SK-N-SH (cell line): ENCODE data around the gene LEKR1. TPM values are rescaled to one million over a fixed set of nuclear protein-coding genes. Genes with fewer than 3 reads are reported as not detected.

Experiments
- CTCF ChIA-PET: fragments of 300-600, 350-600 bp; formaldehyde crosslinking; extraction: SDS; loops from one replicate; lab custom pipeline; 2021; lab: Yijun Ruan, JAX
- POLR2A ChIA-PET: fragments of 350-600 bp; sonication (Branson Sonifier 250); formaldehyde crosslinking; extraction: SDS; loops from one replicate; lab custom pipeline; 2020; ENCODE audit warnings: antibody characterized with exemption, inconsistent platforms; lab: Yijun Ruan, JAX
- DNase-seq: peaks from one replicate; pipeline ENCODE4 v3.0.0; 2012
- H2AFZ ChIP-seq: fragments of 200-600 bp; sonication (generic); 2 replicates; pipeline ENCODE4 v1.8.1; 2016; ENCODE audit warnings: antibody characterized with exemption, mild to moderate bottlenecking, low read depth
- H3F3A ChIP-seq: fragments of 200-600 bp; sonication (generic); replicated peaks from 2 replicates; pipeline ENCODE3; 2016; ENCODE audit warnings: antibody characterized with exemption, mild to moderate bottlenecking; ENCODE audit not compliant: insufficient read depth
- H3K27ac ChIP-seq, 2 experiments: fragments of 200-500 bp in 1 of 2; fragments of 200-600 bp in 1 of 2; sonication (Bioruptor generic) in 1 of 2; sonication (generic), shearing (Covaris generic) in 1 of 2; 2 replicates each; pipeline versions ENCODE4 v1.5.1 to v1.6.1; 2014 to 2016; ENCODE audit warnings: low read depth in 2 of 2, inconsistent platforms in 1 of 2, low read length in 1 of 2, mild to moderate bottlenecking in 1 of 2, mixed read lengths in 1 of 2
- H3K27me3 ChIP-seq: fragments of 200-600 bp; sonication (generic), shearing (Covaris generic); 2 replicates; pipeline ENCODE4 v1.6.1; 2016; ENCODE audit warnings: mixed run types; ENCODE audit not compliant: insufficient read depth
- H3K36me3 ChIP-seq, 2 experiments: fragments of 200-500 bp in 1 of 2; fragments of 200-600 bp in 1 of 2; sonication (Bioruptor generic) in 1 of 2; sonication (generic) in 1 of 2; replicated peaks in 1 of 2; 2 replicates each; pipeline versions ENCODE3 to v1.5.1; 2014 to 2016; ENCODE audit warnings: low read length in 1 of 2, mild to moderate bottlenecking in 1 of 2; ENCODE audit not compliant: insufficient read depth in 2 of 2, control insufficient read depth in 1 of 2
- H3K4me1 ChIP-seq, 2 experiments: fragments of 200-500 bp in 1 of 2; fragments of 200-600 bp in 1 of 2; sonication (Bioruptor generic) in 1 of 2; sonication (generic), shearing (Covaris generic) in 1 of 2; 2 replicates each; pipeline versions ENCODE4 v1.5.1 to v1.6.1; 2014 to 2016; ENCODE audit warnings: low read depth in 1 of 2, low read length in 1 of 2, mixed run types in 1 of 2; ENCODE audit not compliant: insufficient read depth in 2 of 2, control insufficient read depth in 1 of 2
- H3K4me2 ChIP-seq: fragments of 200-600 bp; sonication (generic), shearing (Covaris generic); 2 replicates; pipeline ENCODE4 v1.6.1; 2017; ENCODE audit warnings: mixed run types
- H3K4me3 ChIP-seq, 2 experiments: fragments of 200-500 bp in 1 of 2; fragments of 200-600 bp in 1 of 2; sonication (Bioruptor generic) in 1 of 2; sonication (generic), shearing (Covaris generic) in 1 of 2; 2 replicates each; pipeline versions ENCODE4 v1.5.1 to v1.8.1; 2014 to 2016; ENCODE audit warnings: low read depth in 2 of 2, inconsistent platforms in 1 of 2, low read length in 1 of 2, mild to moderate bottlenecking in 1 of 2, mixed read lengths in 1 of 2, moderate library complexity in 1 of 2
- H3K79me2 ChIP-seq: fragments of 200-600 bp; sonication (generic); 2 replicates; pipeline ENCODE4 v1.8.1; 2017; ENCODE audit warnings: mild to moderate bottlenecking; ENCODE audit not compliant: insufficient read depth
- H3K9ac ChIP-seq: fragments of 200-600 bp; sonication (generic); 2 replicates; pipeline ENCODE4 v1.6.1; 2017; ENCODE audit warnings: mixed run types
- H3K9me2 ChIP-seq: fragments of 200-600 bp; sonication (generic); 2 replicates; pipeline ENCODE4 v1.6.1; 2017; ENCODE audit warnings: mixed run types
- H3K9me3 ChIP-seq: fragments of 200-600 bp; sonication (generic); 2 replicates; pipeline ENCODE4 v1.6.1; 2017; ENCODE audit warnings: mixed run types, mild to moderate bottlenecking, moderate library complexity
- H4K20me1 ChIP-seq: fragments of 200-600 bp; sonication (generic); 2 replicates; pipeline ENCODE4 v1.6.1; 2017; ENCODE audit warnings: mild to moderate bottlenecking, mixed run types; ENCODE audit not compliant: insufficient read depth
- EZH2phosphoT487 ChIP-seq: fragments of 200-600 bp; sonication (generic); IDR thresholded peaks from 2 replicates; pipeline ENCODE4 v1.6.1; 2017; ENCODE audit warnings: low read depth, mixed run types, mild to moderate bottlenecking, antibody characterized with exemption, moderate library complexity, borderline replicate concordance
- FOXJ3 ChIP-seq: sonication (generic); formaldehyde crosslinking; IDR thresholded peaks from 2 replicates; pipeline ENCODE4 v1.5.1; 2020; ENCODE audit warnings: mild to moderate bottlenecking, missing genetic modification reagents
- GABPA ChIP-seq: IDR thresholded peaks from 2 replicates; pipeline ENCODE4 v1.4.0; 2012; ENCODE audit warnings: low read depth, mild to moderate bottlenecking
- MXI1 ChIP-seq: IDR thresholded peaks from 2 replicates; pipeline ENCODE4 v1.6.1; 2012; ENCODE audit warnings: mild to moderate bottlenecking, low read depth, low read length, improper control_type of control experiment
- NFIC ChIP-seq: IDR thresholded peaks from 2 replicates; pipeline ENCODE4 v1.4.0; 2012; ENCODE audit warnings: borderline replicate concordance
- NRF1 ChIP-seq: IDR thresholded peaks from 2 replicates; pipeline ENCODE4 v1.6.1; 2012; ENCODE audit warnings: low read depth, mild to moderate bottlenecking, low read length
- RFX5 ChIP-seq: IDR thresholded peaks from 2 replicates; pipeline ENCODE4 v1.6.1; 2012; ENCODE audit warnings: mild to moderate bottlenecking, improper control_type of control experiment, low read length
- TCF12 ChIP-seq: IDR thresholded peaks from 2 replicates; pipeline ENCODE4 v1.4.0; 2012
- YY1 ChIP-seq: IDR thresholded peaks from 2 replicates; pipeline ENCODE4 v1.4.0; 2012; ENCODE audit warnings: low read depth, mild to moderate bottlenecking
- WGBS: methylation state at CpG from one replicate; pipeline ENCODE4 v1.1.6; 2017; ENCODE audit warnings: low lambda C conversion rate; 5-methylcytosine and 5-hydroxymethylcytosine counted together
- polyA plus RNA-seq, 3 experiments: library from polyadenylated mRNA; depleted of rRNA; stranded (reverse); fragments of >200 nt; gene quantifications; 2 replicates each; pipeline ENCODE4 v1.2.3, GENCODE V29; 2012
- TF ChIP-seq, protein P1 (sequence below): IDR thresholded peaks from 2 replicates; pipeline ENCODE4 v1.4.0; 2012; ENCODE audit warnings: low read depth, borderline replicate concordance
- TF ChIP-seq, protein P2 (sequence below): IDR thresholded peaks from 2 replicates; pipeline ENCODE4; 2012
- TF ChIP-seq, protein P3 (sequence below): IDR thresholded peaks from 2 replicates; pipeline ENCODE4 v1.4.0; 2012; ENCODE audit warnings: low read depth, borderline replicate concordance
- TF ChIP-seq, protein P4 (sequence below): fragments of 150-350 bp; IDR thresholded peaks from 2 replicates; pipeline ENCODE4 v1.6.1; 2017; ENCODE audit warnings: antibody characterized with exemption, low read length, low read depth, borderline replicate concordance

The LEKR1 gene
- polyA plus RNA-seq, 1 of the 3 experiments (the other 2 are of a cell fraction), result 0.30 TPM

DNA sequence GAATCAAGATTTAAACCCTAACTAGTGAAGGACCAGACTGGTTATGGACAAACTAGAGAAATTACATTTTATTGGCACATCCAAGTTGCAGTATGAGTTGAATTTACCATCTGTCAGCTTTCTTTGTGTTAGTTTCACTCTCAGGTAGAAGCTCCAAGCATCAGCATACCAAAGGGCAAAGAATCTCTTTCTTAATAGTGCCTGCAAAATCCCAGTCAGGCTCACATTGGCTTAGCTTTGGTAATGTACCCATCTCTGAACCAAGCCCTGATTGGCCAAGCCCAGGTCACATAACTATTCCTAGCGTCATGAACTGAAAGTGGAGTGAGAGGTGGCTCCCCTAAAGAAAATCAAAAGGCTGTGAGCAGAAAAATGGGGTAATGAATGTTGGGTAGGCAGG is 266.9 kb downstream of the LEKR1 start:
- H3K4me3 ChIP-seq, result no peak overlapping the region
- H3K36me3 ChIP-seq, result no peaks in the 10 kb centered on the region
- no peaks in the 10 kb centered on the region for H4K20me1 ChIP-seq
- H3K9me2 ChIP-seq, result no peaks in the 10 kb centered on the region
- peaks cover 7% of the 10 kb centered on the region for H3F3A ChIP-seq
- H3K9me3 ChIP-seq, result no peaks in the 10 kb centered on the region
- H3K4me1 ChIP-seq, result peaks cover 10 to 18% of the 10 kb centered on the region in 2 experiments
- DNase-seq, result no peak
- TF ChIP-seq YY1, result no peak
- no peak for TF ChIP-seq GABPA
- TF ChIP-seq MXI1, result no peak
- no peak for TF ChIP-seq NFIC
- TF ChIP-seq RFX5, result no peak
- TF ChIP-seq, protein P1, sequence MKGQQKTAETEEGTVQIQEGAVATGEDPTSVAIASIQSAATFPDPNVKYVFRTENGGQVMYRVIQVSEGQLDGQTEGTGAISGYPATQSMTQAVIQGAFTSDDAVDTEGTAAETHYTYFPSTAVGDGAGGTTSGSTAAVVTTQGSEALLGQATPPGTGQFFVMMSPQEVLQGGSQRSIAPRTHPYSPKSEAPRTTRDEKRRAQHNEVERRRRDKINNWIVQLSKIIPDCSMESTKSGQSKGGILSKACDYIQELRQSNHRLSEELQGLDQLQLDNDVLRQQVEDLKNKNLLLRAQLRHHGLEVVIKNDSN, result no peak
- TF ChIP-seq TCF12, result no peak
- H3K4me2 ChIP-seq, result no peak overlapping the region
- no peak overlapping the region for H3K9ac ChIP-seq
- no peak overlapping the region for H3K27ac ChIP-seq
- WGBS, result 100% methylated on average over 1 of the region's 1 CpG
- no peaks in the 10 kb centered on the region for H3K79me2 ChIP-seq
- ChIA-PET CTCF (interaction anchor here (1.1 to 2.4 kb wide), 3 partner anchors 11 to 417 kb away, joined by 5 to 11 read pairs (median 6); no protein-coding TSS in a partner anchor), POLR2A (no interaction called here)
- H2AFZ ChIP-seq, result no peak overlapping the region
- no peaks in the 10 kb centered on the region for H3K27me3 ChIP-seq

DNA sequence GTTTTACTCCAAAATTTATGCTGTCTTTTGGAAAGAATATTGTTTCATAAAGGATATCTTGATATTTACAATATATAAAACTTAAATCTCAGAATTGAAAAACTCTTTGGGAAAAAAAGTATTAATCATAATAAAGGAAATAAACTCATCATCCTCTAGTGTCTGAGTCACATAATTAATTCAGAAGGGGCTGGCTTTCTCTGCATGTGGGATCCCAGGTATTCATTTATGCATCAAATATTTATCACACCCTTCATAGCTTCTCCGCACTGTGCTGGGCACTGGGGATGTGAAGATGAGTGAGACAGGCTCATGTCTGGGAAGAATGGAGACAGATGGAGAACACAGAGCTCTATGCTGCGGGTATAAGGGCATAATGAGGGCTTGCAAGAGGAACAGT is 268.1 kb downstream of the LEKR1 start:
- peaks cover 7 to 14% of the 10 kb centered on the region in 2 experiments; a peak in 3 of 4 replicates for H3K4me1 ChIP-seq
- 0 out of 2 replicates have a peak overlapping the region, but pooled peaks have one; percentile 16 for H3K4me2 ChIP-seq
- no peaks in the 10 kb centered on the region for H3K9me3 ChIP-seq
- H3F3A ChIP-seq, result no peaks in the 10 kb centered on the region
- H3K27me3 ChIP-seq, result no peaks in the 10 kb centered on the region
- H3K36me3 ChIP-seq, result no peaks in the 10 kb centered on the region
- no peak for TF ChIP-seq FOXJ3 (CRISPR knock-in tag)
- TF ChIP-seq, protein P2, sequence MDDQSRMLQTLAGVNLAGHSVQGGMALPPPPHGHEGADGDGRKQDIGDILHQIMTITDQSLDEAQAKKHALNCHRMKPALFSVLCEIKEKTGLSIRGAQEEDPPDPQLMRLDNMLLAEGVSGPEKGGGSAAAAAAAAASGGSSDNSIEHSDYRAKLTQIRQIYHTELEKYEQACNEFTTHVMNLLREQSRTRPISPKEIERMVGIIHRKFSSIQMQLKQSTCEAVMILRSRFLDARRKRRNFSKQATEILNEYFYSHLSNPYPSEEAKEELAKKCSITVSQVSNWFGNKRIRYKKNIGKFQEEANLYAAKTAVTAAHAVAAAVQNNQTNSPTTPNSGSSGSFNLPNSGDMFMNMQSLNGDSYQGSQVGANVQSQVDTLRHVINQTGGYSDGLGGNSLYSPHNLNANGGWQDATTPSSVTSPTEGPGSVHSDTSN, result no peak
- TF ChIP-seq, protein P1, result no peak
- TF ChIP-seq NRF1, result no peak
- TF ChIP-seq, protein P3, sequence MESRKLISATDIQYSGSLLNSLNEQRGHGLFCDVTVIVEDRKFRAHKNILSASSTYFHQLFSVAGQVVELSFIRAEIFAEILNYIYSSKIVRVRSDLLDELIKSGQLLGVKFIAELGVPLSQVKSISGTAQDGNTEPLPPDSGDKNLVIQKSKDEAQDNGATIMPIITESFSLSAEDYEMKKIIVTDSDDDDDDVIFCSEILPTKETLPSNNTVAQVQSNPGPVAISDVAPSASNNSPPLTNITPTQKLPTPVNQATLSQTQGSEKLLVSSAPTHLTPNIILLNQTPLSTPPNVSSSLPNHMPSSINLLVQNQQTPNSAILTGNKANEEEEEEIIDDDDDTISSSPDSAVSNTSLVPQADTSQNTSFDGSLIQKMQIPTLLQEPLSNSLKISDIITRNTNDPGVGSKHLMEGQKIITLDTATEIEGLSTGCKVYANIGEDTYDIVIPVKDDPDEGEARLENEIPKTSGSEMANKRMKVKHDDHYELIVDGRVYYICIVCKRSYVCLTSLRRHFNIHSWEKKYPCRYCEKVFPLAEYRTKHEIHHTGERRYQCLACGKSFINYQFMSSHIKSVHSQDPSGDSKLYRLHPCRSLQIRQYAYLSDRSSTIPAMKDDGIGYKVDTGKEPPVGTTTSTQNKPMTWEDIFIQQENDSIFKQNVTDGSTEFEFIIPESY, result no peak
- TF ChIP-seq, protein P4, sequence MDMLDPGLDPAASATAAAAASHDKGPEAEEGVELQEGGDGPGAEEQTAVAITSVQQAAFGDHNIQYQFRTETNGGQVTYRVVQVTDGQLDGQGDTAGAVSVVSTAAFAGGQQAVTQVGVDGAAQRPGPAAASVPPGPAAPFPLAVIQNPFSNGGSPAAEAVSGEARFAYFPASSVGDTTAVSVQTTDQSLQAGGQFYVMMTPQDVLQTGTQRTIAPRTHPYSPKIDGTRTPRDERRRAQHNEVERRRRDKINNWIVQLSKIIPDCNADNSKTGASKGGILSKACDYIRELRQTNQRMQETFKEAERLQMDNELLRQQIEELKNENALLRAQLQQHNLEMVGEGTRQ, result no peak
- TF ChIP-seq EZH2phosphoT487, result no peak
- no peak overlapping the region for H3K27ac ChIP-seq
- H3K9ac ChIP-seq, result no peak overlapping the region
- ChIA-PET CTCF (interaction anchor here (2.0 to 2.4 kb wide), 2 partner anchors 16 to 43 kb away, joined by 6 to 11 read pairs; no protein-coding TSS in a partner anchor), POLR2A (no interaction called here)
- H3K4me3 ChIP-seq, result no peak overlapping the region
- H4K20me1 ChIP-seq, result no peaks in the 10 kb centered on the region
- no peak overlapping the region for H2AFZ ChIP-seq
- 90% methylated on average over 2 of the region's 2 CpGs for WGBS
- H3K9me2 ChIP-seq, result no peaks in the 10 kb centered on the region
- H3K79me2 ChIP-seq, result no peaks in the 10 kb centered on the region
- DNase-seq, result no peak
